Cardiac muscle cell (in vitro differentiated cells and primary cell): ENCODE data around the gene TSSC4. TPM values are rescaled to one million over a fixed set of nuclear protein-coding genes. Genes with fewer than 3 reads are reported as not detected.

ENCODE experiments used
- DNase-seq, 2 donors: peaks; one replicate each; pipeline versions ENCODE4 v3.0.0 to v3.0.0-alpha.2; 2010 to 2017; ENCODE audit warnings: low read depth in 1 of 2, low spot score in 1 of 2
- H3K27ac ChIP-seq: fragments of 200-600 bp; sonication (generic); 2 replicates; pipeline ENCODE4 v1.5.1; 2016
- H3K27me3 ChIP-seq: fragments of 200-600 bp; sonication (generic); 2 replicates; pipeline ENCODE4 v1.6.0; 2016; ENCODE audit warnings: control low read depth
- H3K36me3 ChIP-seq: fragments of 200-600 bp; sonication (generic); 2 replicates; pipeline ENCODE4 v1.5.1; 2016; ENCODE audit warnings: control low read depth
- H3K4me1 ChIP-seq: fragments of 200-600 bp; sonication (generic); 2 replicates; pipeline ENCODE4 v1.8.1; 2017; ENCODE audit warnings: low read depth, mild to moderate bottlenecking, mixed run types
- H3K4me3 ChIP-seq: fragments of 200-600 bp; sonication (generic); 2 replicates; pipeline ENCODE4 v1.5.1; 2016; ENCODE audit warnings: mild to moderate bottlenecking
- H3K9me3 ChIP-seq: fragments of 200-600 bp; sonication (generic); 2 replicates; pipeline ENCODE4 v1.5.1; 2017; ENCODE audit warnings: low read depth, mild to moderate bottlenecking, control low read depth
- polyA plus RNA-seq: library from polyadenylated mRNA; unstranded; fragments of >200 nt; fragmentation: Nextera tagmentation; extraction: Ambion mirVana; gene quantifications from 2 replicates; pipeline ENCODE4 v1.2.1, GENCODE V29; 2016
- total RNA-seq: library from RNA; depleted of rRNA; stranded (reverse); fragments of >200 nt; gene quantifications from 2 replicates; pipeline ENCODE4 v1.2.3, GENCODE V29; 2016
- TF ChIP-seq, protein P1 (sequence below): IDR thresholded peaks from 2 replicates; pipeline ENCODE4 v1.5.1; 2012; ENCODE audit warnings: low read depth, mild to moderate bottlenecking, low read length

The TSSC4 gene
- total and polyA plus RNA-seq, 2 experiments from 2014 or later = 61.4 to 94.8 TPM

DNA sequence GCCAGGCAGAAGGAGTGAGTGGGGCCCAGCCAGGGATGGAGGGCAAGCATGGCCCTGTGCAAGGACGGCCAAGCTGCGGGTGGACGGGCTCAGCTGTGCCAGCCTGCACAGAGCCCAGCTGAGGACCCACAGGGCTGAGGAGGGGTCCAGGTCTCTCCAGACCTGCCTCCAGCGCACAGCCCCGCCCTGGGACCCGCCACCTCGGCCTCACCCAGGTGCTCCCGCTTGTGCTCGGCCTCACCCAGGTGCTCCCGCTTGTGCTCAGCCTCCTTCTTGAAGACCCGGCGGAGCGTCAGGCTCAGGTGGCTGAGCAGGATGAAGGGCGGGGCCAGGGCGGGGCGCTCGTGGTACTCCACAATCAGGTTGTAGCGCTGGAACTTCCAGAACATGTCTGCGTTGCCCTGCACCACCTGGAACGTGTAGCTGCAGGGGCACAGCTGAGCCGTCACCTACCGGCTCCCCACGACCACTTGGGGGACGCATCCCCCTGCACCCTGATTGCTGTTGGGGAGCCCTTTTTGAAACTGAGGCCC is 6.4 kb downstream of the TSSC4 start:
- DNase-seq = no peak
- TF ChIP-seq, protein P1, sequence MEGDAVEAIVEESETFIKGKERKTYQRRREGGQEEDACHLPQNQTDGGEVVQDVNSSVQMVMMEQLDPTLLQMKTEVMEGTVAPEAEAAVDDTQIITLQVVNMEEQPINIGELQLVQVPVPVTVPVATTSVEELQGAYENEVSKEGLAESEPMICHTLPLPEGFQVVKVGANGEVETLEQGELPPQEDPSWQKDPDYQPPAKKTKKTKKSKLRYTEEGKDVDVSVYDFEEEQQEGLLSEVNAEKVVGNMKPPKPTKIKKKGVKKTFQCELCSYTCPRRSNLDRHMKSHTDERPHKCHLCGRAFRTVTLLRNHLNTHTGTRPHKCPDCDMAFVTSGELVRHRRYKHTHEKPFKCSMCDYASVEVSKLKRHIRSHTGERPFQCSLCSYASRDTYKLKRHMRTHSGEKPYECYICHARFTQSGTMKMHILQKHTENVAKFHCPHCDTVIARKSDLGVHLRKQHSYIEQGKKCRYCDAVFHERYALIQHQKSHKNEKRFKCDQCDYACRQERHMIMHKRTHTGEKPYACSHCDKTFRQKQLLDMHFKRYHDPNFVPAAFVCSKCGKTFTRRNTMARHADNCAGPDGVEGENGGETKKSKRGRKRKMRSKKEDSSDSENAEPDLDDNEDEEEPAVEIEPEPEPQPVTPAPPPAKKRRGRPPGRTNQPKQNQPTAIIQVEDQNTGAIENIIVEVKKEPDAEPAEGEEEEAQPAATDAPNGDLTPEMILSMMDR = no peak
- Histone ChIP-seq H3K4me1 (peaks cover 15% of the 10 kb centered on the region), H3K9me3 (no peaks in the 10 kb centered on the region), H3K27ac (no peak overlapping the region), H3K36me3 (peaks cover 9% of the 10 kb centered on the region), H3K4me3 (no peak overlapping the region), H3K27me3 (no peaks in the 10 kb centered on the region)

DNA sequence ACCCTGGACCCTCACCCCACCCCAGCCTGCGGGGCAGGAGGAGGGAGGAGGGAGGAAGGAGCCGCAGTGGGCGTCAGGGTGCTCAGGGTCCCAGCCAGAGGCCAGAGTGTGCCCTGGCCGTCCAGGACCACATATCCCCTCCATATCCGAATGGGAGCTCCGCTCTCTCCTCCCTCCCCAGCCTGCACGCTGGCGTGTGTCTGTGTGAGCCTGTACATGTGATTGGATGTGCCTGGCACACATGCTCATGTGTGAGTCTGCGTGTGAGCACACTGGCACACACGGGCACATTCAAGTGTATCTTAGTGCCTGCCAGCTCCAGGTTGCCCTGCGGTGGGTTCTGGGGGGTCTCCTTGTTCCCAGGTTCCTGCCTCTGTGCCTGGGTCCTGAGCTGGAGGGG is 8.1 kb downstream of the TSSC4 start:
- Histone ChIP-seq H3K9me3 (no peaks in the 10 kb centered on the region), H3K27ac (peak overlapping the region; percentile 86), H3K4me1 (peaks cover 15% of the 10 kb centered on the region), H3K36me3 (no peaks in the 10 kb centered on the region), H3K4me3 (no peak overlapping the region), H3K27me3 (no peaks in the 10 kb centered on the region)
- TF ChIP-seq, protein P1 = no peak
- DNase-seq = no peak

DNA sequence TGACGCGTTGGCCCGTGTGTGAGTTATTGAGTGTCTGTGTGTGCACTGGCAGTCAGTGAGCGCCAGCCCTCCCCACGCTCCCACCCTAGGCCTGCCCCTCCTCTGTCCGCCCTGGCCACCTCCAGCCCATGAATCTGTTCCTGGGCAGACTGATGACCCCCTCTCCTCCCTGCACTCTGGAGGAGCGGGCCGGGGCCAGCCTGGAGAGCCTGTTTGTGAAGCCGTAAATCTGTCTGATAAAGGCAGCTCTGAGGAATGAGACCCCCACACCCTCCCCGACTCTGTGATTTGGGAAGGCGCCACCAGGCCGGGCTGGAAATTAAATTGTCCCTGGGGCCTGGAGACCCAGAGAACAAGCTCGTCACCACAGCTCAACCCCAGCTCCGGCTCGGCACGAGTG is 8.6 kb downstream of the TSSC4 start:
- peak overlapping the region; percentile 86 for H3K27ac ChIP-seq
- no peaks in the 10 kb centered on the region for H3K9me3 ChIP-seq
- H3K27me3 ChIP-seq = no peaks in the 10 kb centered on the region
- H3K36me3 ChIP-seq = no peaks in the 10 kb centered on the region
- H3K4me1 ChIP-seq = peaks cover 15% of the 10 kb centered on the region
- H3K4me3 ChIP-seq = no peak overlapping the region
- DNase-seq = peak in 1 of 2 donors; percentile 21
- TF ChIP-seq, protein P1 = no peak

DNA sequence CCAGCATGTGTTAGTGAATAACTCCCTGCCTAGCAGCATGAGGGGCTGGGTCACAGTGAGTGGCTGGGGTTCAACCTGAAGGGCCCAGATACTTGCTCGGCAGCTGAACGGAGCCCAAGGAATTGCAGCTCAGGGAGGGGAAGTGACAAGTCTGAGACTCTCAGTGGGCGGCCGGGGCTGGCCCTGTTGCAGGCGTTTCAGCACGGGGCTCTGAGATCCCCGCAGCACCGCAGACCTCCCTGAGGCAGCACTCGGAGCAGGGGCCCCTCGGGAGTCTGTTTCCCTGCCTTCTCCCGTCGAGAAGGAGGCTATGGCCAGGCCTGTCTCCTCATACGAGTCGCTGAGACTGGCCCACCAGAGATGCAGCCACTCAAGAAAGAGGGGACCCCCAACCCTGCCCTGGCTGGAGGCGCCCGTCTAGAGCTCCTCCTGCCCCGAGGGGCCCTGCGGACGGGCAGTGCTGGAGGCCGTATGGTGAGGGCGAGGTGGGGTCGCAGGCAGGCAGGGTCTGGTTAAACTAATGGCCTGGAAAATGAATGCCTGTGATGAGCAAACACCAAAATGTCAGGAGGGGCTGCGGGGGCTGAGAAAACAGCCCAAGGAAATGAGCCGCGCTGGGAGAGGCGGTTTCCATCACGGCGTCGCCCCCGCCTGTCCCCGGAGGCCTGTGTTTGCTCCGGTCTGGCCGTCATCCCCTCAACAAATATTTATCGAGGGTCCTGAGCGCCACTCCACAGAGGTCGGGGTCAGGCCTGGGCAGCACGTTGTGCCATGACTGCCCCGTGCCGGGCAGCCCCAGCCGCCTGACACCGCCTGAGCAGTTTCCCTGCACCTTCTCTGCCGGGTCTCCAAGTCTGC is 9.3 kb downstream of the TSSC4 start:
- Histone ChIP-seq H3K36me3 (no peaks in the 10 kb centered on the region), H3K27ac (peak overlapping the region; percentile 86), H3K4me1 (peaks cover 15% of the 10 kb centered on the region), H3K9me3 (no peaks in the 10 kb centered on the region), H3K27me3 (no peaks in the 10 kb centered on the region), H3K4me3 (no peak overlapping the region)
- TF ChIP-seq, protein P1 = no peak
- peak in 1 of 2 donors; percentile 14 for DNase-seq

DNA sequence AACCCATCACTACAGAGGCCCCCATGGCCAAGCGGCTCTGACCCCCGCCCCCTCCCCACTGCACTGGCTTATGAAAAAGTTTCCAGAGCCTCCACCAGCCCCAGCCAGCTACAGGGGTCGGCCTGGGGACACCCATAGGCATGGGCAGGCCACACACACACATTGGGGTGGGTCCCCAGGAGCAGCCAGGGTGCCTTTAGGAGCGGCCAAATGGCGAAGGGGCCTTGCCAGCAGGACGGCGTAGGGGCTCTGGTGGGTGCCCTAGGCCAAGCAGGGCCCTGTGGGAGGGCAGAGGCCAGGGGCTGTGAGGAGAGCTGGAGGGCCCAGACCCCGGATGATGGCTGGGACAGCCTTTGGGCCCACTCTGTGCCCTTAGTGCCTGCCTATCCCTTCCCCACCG is 10.1 kb downstream of the TSSC4 start:
- no peak overlapping the region for H3K27ac ChIP-seq
- no peak overlapping the region for H3K4me3 ChIP-seq
- no peak for DNase-seq
- peaks cover 15% of the 10 kb centered on the region for H3K4me1 ChIP-seq
- H3K9me3 ChIP-seq = no peaks in the 10 kb centered on the region
- H3K27me3 ChIP-seq = no peaks in the 10 kb centered on the region
- no peaks in the 10 kb centered on the region for H3K36me3 ChIP-seq
- TF ChIP-seq, protein P1 = no peak
